ENCODE measurements around the gene ABCA7. TPM values are rescaled to one million over a fixed set of nuclear protein-coding genes. Genes with fewer than 3 reads are reported as not detected.

The ABCA7 gene
- total and polyA plus RNA-seq, 2 of the 13 experiments (the other 11 are each of a cell fraction or from before 2014, with no cell fraction given), result 4.4 to 32.4 TPM

GRCh38 chr19:1069009-1069779, 29.3 kb downstream of the ABCA7 start (continued):
- TF ChIP-seq PAF1 (CRISPR knock-in tag; IDR thresholded peaks at IDR 0.05), result no peak
- TF ChIP-seq ZBTB42 (CRISPR knock-in tag; IDR thresholded peaks at IDR 0.05), result no peak

DNA sequence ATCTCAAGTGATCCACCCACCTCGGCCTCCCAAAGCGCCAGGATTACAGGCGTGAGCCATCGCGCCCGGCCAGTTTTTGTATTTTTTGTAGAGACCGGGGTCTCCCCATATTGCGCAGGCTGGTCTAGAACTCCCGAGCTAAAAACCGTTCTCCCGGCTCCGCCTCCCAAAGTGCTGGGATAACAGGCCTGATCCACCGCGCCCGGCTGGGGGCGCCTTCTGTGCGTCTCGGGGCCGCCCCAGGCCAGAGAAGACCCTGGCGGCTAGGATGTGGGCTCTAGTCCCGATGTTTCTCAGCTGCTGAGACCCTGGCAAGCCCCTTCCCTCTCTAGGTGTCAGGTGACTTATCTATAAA, 30.6 kb downstream of the ABCA7 start:
- H3K4me1 ChIP-seq (ENCODE audit: insufficient read depth, low read length), result peaks cover 37% of the 10 kb centered on the region
- BruUV-seq (replicated peaks), result no TSS peak
- FAIRE-seq (no peak), DNase-seq (ENCODE audit: low spot score) (no peak), ATAC-seq (no peak)
- peaks cover 3% of the 10 kb centered on the region; the same call in 1 of the 2 replicates for H4K20me1 ChIP-seq (ENCODE audit: insufficient read depth, low read length)
- no peaks in the 10 kb centered on the region for H3K79me2 ChIP-seq (ENCODE audit: insufficient read depth, low read length)
- no peaks in the 10 kb centered on the region for H3K27me3 ChIP-seq (ENCODE audit: control insufficient read depth in 1 of 2, insufficient read depth in 2 of 2, low read length in 2 of 2)
- H2AFZ ChIP-seq (ENCODE audit: low read length), result no peak overlapping the region
- H3K36me3 ChIP-seq (replicated peaks in 1 of 2; ENCODE audit: control insufficient read depth in 1 of 2, insufficient read depth in 2 of 2, low read length in 2 of 2), result no peaks in the 10 kb centered on the region
- no peaks in the 10 kb centered on the region for H3K9me3 ChIP-seq (ENCODE audit: low read length)
- no peak overlapping the region for H3K4me3 ChIP-seq (replicated peaks in 1 of 3; ENCODE audit: insufficient read depth in 1 of 3, low read depth in 2 of 3, low read length in 3 of 3)
- intact Hi-C loops (cut with micrococcal nuclease; ENCODE audit: unreplicated experiment), result no loop called here
- POLR2A ChIA-PET, result no interaction called here
- no peak overlapping the region for H3K4me2 ChIP-seq (ENCODE audit: low read depth, low read length)
- no peak overlapping the region for H3K27ac ChIP-seq (ENCODE audit: extremely low read length, insufficient read depth, low read length)
- H3K9ac ChIP-seq (ENCODE audit: insufficient read depth, low read depth, low read length), result no peak overlapping the region
- in situ Hi-C loops (cut with HindIII; ENCODE audit: extremely low pct_ligation_motif_present, low pct_unique_long_range_greater_than_20kb), result no loop called here
- CTCF ChIA-PET (ENCODE audit: low intra/inter-chr PET ratio, low total read pairs), result no interaction called here
- 95% methylated on average over 20 of the region's 21 CpGs for WGBS (ENCODE audit: low lambda C conversion rate)
- TF ChIP-seq HNRNPLL (IDR thresholded peaks at IDR 0.05; ENCODE audit: low read depth, low read length, poor library complexity, severe bottlenecking) (no peak), BCLAF1 (IDR thresholded peaks at IDR 0.05) (no peak), KDM2A (CRISPR knock-in tag; IDR thresholded peaks at IDR 0.05; ENCODE audit: borderline replicate concordance, low read depth) (no peak), HNF4G (IDR thresholded peaks at IDR 0.05; ENCODE audit: borderline replicate concordance, low read depth, low read length) (no peak), HNF4G (CRISPR knock-in tag; IDR thresholded peaks at IDR 0.05; ENCODE audit: borderline replicate concordance, low read depth) (no peak), HOXA7 (CRISPR knock-in tag; IDR thresholded peaks at IDR 0.05) (no peak), PCBP2 (optimal IDR thresholded peaks at IDR 0.05; ENCODE audit: low read depth, low read length, poor library complexity, severe bottlenecking) (no peak), ZFP1 (CRISPR knock-in tag; IDR thresholded peaks at IDR 0.05) (no peak), MNT (IDR thresholded peaks at IDR 0.05) (no peak), HNRNPH1 (optimal IDR thresholded peaks at IDR 0.05; ENCODE audit: low read depth, low read length) (no peak), MIXL1 (CRISPR knock-in tag; IDR thresholded peaks at IDR 0.05) (no peak), KAT7 (CRISPR knock-in tag; IDR thresholded peaks at IDR 0.05; ENCODE audit: borderline replicate concordance) (no peak), XRCC5 (optimal IDR thresholded peaks at IDR 0.05; ENCODE audit: low read length) (no peak), ZNF12 (CRISPR knock-in tag; IDR thresholded peaks at IDR 0.05) (no peak)
- TF ChIP-seq, protein P1, sequence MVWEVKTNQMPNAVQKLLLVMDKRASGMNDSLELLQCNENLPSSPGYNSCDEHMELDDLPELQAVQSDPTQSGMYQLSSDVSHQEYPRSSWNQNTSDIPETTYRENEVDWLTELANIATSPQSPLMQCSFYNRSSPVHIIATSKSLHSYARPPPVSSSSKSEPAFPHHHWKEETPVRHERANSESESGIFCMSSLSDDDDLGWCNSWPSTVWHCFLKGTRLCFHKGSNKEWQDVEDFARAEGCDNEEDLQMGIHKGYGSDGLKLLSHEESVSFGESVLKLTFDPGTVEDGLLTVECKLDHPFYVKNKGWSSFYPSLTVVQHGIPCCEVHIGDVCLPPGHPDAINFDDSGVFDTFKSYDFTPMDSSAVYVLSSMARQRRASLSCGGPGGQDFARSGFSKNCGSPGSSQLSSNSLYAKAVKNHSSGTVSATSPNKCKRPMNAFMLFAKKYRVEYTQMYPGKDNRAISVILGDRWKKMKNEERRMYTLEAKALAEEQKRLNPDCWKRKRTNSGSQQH (CRISPR knock-in tag; IDR thresholded peaks at IDR 0.05; ENCODE audit: low read depth), result no peak

Data from HepG2 (cell line).